OCI-LY1 (cell line): Measurements from ENCODE around the gene CD3G.

ENCODE experiments used
- H2AFZ ChIP-seq: fragments of 200-600 bp; sonication (generic), shearing (Covaris generic); 2 replicates; pipeline ENCODE4 v1.6.0; 2014; ENCODE audit warnings: antibody characterized with exemption, mild to moderate bottlenecking, low read length
- H3F3A ChIP-seq: fragments of 200-600 bp; sonication (generic), shearing (Covaris generic); 2 replicates; pipeline ENCODE4 v1.6.0; 2014; ENCODE audit warnings: mild to moderate bottlenecking, antibody characterized with exemption, low read length, moderate library complexity; ENCODE audit not compliant: insufficient read depth
- H3K27ac ChIP-seq: fragments of 200-600 bp; sonication (generic); 2 replicates; pipeline ENCODE4 v1.5.1; 2014; ENCODE audit warnings: low read length, mixed run types, mild to moderate bottlenecking, low read depth; ENCODE audit not compliant: poor library complexity, severe bottlenecking
- H3K27me3 ChIP-seq: fragments of 200-600 bp; sonication (generic); 2 replicates; pipeline ENCODE4 v1.6.0; 2014; ENCODE audit warnings: antibody characterized with exemption, mild to moderate bottlenecking, low read length, moderate library complexity; ENCODE audit not compliant: insufficient read depth
- H3K36me3 ChIP-seq: fragments of 200-600 bp; sonication (generic); 2 replicates; pipeline ENCODE4 v1.6.1; 2014; ENCODE audit warnings: mild to moderate bottlenecking, antibody characterized with exemption, low read length, moderate library complexity, mixed read lengths; ENCODE audit not compliant: insufficient read depth
- H3K4me1 ChIP-seq: fragments of 200-600 bp; sonication (generic); 2 replicates; pipeline ENCODE4 v1.5.1; 2014; ENCODE audit warnings: mild to moderate bottlenecking, low read length, moderate library complexity; ENCODE audit not compliant: insufficient read depth, severe bottlenecking
- H3K4me2 ChIP-seq: fragments of 200-600 bp; sonication (generic), shearing (Covaris generic); 2 replicates; pipeline ENCODE4 v1.6.1; 2014; ENCODE audit warnings: low read length
- H3K4me3 ChIP-seq: fragments of 200-600 bp; sonication (generic); 2 replicates; pipeline ENCODE4 v1.5.1; 2014; ENCODE audit warnings: low read length, low read depth, mild to moderate bottlenecking, mixed read lengths; ENCODE audit not compliant: poor library complexity, severe bottlenecking
- H3K79me2 ChIP-seq: fragments of 200-600 bp; shearing (Covaris generic); 2 replicates; pipeline ENCODE4 v1.6.1; 2016; ENCODE audit warnings: mixed run types, low read length, mixed read lengths; ENCODE audit not compliant: insufficient read depth
- H3K9ac ChIP-seq: fragments of 200-600 bp; sonication (generic), shearing (Covaris generic); 2 replicates; pipeline ENCODE4 v1.6.1; 2014; ENCODE audit warnings: mild to moderate bottlenecking, low read length, mixed read lengths
- H3K9me2 ChIP-seq: fragments of 200-600 bp; sonication (generic), shearing (Covaris generic); 2 replicates; pipeline ENCODE4 v1.6.1; 2014; ENCODE audit warnings: low read depth, mild to moderate bottlenecking, low read length, mixed read lengths
- H3K9me3 ChIP-seq: fragments of 200-600 bp; shearing (Covaris generic); 2 replicates; pipeline ENCODE4 v1.6.1; 2014; ENCODE audit warnings: low read length, mixed read lengths
- H4K20me1 ChIP-seq: fragments of 200-600 bp; sonication (generic), shearing (Covaris generic); 2 replicates; pipeline ENCODE4 v1.6.0; 2016; ENCODE audit warnings: mild to moderate bottlenecking, low read length; ENCODE audit not compliant: insufficient read depth
- EZH2 ChIP-seq: fragments of 200-600 bp; sonication (generic), shearing (Covaris generic); IDR thresholded peaks from 2 replicates; pipeline ENCODE4 v1.8.0; 2017; ENCODE audit warnings: borderline replicate concordance, mixed run types, mild to moderate bottlenecking, antibody characterized with exemption, low read length, moderate library complexity, mixed read lengths
- TF ChIP-seq, protein P1 (sequence below): fragments of 200-600 bp; sonication (generic), shearing (Covaris generic); IDR thresholded peaks from 2 replicates; pipeline ENCODE4 v1.5.1; 2017; ENCODE audit warnings: mild to moderate bottlenecking, antibody characterized with exemption, low read length, moderate library complexity, mixed read lengths

Gene CD3G

DNA sequence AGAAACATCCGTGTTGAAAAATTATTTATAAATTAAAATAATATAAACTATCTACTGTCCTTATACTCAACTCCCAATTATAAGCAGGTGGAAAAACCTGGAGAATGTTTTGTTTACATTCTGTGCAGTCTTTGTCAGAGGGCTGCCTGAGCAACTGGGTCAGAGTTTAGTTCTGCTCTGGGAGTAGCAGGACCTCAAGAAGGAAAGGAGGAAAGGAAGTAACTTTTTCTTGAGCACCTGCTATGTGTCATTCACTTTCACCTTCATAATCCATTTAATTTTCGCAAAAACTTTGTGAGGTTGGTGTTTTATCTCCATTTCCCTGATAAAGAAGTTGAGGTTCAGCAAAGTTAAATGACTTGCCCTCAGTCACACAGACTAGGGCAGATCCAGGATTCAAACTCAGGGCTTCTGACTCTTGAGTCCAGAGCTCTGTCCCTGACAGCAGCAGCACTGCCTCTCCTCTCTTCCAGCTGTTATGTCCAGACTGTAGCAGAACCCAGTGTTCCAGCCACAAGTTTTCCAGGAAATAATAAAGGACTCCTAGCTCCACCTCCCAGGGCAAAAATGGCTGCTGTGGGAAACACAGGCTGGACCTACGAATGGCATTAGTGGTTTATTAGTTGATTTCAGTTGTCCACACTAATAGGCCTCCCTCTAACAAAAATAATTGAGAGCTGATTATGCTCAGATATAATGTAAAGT, 33.2 kb upstream of the CD3G start:
- Histone ChIP-seq H3K27ac (no peak overlapping the region), H3K4me2 (no peak overlapping the region)

DNA sequence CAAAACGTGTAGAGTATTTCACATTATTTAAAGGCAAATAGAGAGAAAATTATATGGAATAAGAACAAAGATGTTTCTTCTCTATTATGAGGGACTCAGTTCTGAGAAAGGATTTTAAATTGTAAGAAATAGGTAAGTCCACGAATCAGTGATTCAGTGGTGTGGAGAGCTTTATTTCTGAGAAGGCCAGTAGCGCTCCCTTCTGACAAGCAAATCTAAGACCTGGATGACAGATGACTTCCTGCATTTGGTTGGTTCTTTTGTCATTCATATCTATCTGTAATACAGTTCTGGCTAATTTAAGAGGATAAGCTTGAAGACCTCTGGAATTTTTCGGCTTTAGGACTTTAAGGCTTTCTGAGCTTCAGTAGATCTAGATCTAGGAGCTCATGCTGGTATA, 32.6 kb upstream of the CD3G start:
- H3K79me2 ChIP-seq: no peaks in the 10 kb centered on the region
- TF ChIP-seq, protein P1, sequence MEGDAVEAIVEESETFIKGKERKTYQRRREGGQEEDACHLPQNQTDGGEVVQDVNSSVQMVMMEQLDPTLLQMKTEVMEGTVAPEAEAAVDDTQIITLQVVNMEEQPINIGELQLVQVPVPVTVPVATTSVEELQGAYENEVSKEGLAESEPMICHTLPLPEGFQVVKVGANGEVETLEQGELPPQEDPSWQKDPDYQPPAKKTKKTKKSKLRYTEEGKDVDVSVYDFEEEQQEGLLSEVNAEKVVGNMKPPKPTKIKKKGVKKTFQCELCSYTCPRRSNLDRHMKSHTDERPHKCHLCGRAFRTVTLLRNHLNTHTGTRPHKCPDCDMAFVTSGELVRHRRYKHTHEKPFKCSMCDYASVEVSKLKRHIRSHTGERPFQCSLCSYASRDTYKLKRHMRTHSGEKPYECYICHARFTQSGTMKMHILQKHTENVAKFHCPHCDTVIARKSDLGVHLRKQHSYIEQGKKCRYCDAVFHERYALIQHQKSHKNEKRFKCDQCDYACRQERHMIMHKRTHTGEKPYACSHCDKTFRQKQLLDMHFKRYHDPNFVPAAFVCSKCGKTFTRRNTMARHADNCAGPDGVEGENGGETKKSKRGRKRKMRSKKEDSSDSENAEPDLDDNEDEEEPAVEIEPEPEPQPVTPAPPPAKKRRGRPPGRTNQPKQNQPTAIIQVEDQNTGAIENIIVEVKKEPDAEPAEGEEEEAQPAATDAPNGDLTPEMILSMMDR: peak; percentile 9; the same call in 1 of the 2 replicates
- TF ChIP-seq EZH2: no peak
- no peaks in the 10 kb centered on the region; the same call in 1 of the 2 replicates for H3K36me3 ChIP-seq
- H3K9me2 ChIP-seq: no peaks in the 10 kb centered on the region
- H3K27ac ChIP-seq: no peak overlapping the region
- H3F3A ChIP-seq: no peaks in the 10 kb centered on the region
- peaks cover 31% of the 10 kb centered on the region for H3K4me1 ChIP-seq
- no peak overlapping the region for H2AFZ ChIP-seq
- no peak overlapping the region for H3K4me3 ChIP-seq
- H3K9ac ChIP-seq: no peak overlapping the region
- H4K20me1 ChIP-seq: no peaks in the 10 kb centered on the region
- H3K9me3 ChIP-seq: no peaks in the 10 kb centered on the region
- H3K27me3 ChIP-seq: no peaks in the 10 kb centered on the region
- H3K4me2 ChIP-seq: no peak overlapping the region

More for the DNA sequence above, 33.2 kb upstream of the CD3G start:
- H3K9ac ChIP-seq: no peak overlapping the region
- H3K79me2 ChIP-seq: no peaks in the 10 kb centered on the region
- H2AFZ ChIP-seq: no peak overlapping the region
- no peak for TF ChIP-seq EZH2
- TF ChIP-seq, protein P1: no peak
- H4K20me1 ChIP-seq: no peaks in the 10 kb centered on the region
- H3K36me3 ChIP-seq: no peaks in the 10 kb centered on the region; the same call in 1 of the 2 replicates
- H3K4me1 ChIP-seq: peaks cover 26% of the 10 kb centered on the region
- no peaks in the 10 kb centered on the region for H3K9me2 ChIP-seq
- H3K9me3 ChIP-seq: no peaks in the 10 kb centered on the region
- no peaks in the 10 kb centered on the region for H3F3A ChIP-seq
- H3K27me3 ChIP-seq: no peaks in the 10 kb centered on the region
- no peak overlapping the region for H3K4me3 ChIP-seq

DNA sequence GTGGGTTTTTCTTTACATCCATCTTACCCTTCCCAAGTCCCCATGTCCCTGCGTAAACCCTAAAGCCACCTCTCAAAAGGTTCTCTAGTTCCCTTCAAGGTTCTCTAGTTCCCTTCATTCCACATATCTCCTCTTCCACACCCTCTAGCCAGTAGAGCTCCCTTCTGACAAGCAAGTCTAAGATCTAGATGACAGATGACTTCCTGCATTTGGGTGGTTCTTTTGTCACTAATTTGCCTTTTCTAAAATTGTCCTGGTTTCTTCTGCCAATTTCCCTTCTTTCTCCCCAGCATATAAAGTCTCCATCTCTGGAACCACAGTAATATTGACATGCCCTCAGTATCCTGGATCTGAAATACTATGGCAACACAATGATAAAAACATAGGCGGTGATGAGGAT, 31.8 kb upstream of the CD3G start:
- Histone ChIP-seq H3F3A (no peaks in the 10 kb centered on the region), H3K4me1 (peaks cover 39% of the 10 kb centered on the region), H3K36me3 (no peaks in the 10 kb centered on the region; the same call in 1 of the 2 replicates), H3K9me2 (no peaks in the 10 kb centered on the region), H3K4me2 (no peak overlapping the region), H3K79me2 (no peaks in the 10 kb centered on the region), H3K27ac (no peak overlapping the region), H2AFZ (no peak overlapping the region), H4K20me1 (no peaks in the 10 kb centered on the region), H3K9me3 (no peaks in the 10 kb centered on the region), H3K27me3 (no peaks in the 10 kb centered on the region), H3K9ac (no peak overlapping the region), H3K4me3 (no peak overlapping the region)
- no peak for TF ChIP-seq EZH2
- TF ChIP-seq, protein P1: no peak
